Kidney tubule cell (primary cell): ENCODE data around the gene KIAA0586.

Experiments
- DNase-seq: peaks from one replicate; pipeline ENCODE4 v3.0.0-alpha.2; 2018; ENCODE audit warnings: low spot score

KIAA0586 gene

GRCh38 chr14:58598028-58598803 is 170.7 kb downstream of the KIAA0586 start:
- no peak for DNase-seq

GRCh38 chr14:58598804-58599525 is 171.4 kb downstream of the KIAA0586 start:
- DNase-seq = no peak

- no peak for DNase-seq
Measured at GRCh38 chr14:58599707-58600106, 172.2 kb downstream of the KIAA0586 start.
